Neural progenitor cell (in vitro differentiated cells): ENCODE data around the gene NTM. TPM values are rescaled to one million over a fixed set of nuclear protein-coding genes. Genes with fewer than 3 reads are reported as not detected.

Source experiments
- DNase-seq: peaks from one replicate; pipeline ENCODE4 v3.0.0-alpha.2; 2016; ENCODE audit warnings: low spot score
- H2AFZ ChIP-seq: fragments of 200-600 bp; sonication (generic); replicated peaks from 2 replicates; pipeline ENCODE4 v1.6.1; 2016; ENCODE audit warnings: antibody characterized with exemption
- H3F3A ChIP-seq: fragments of 200-600 bp; sonication (generic); 2 replicates; pipeline ENCODE4 v1.6.1; 2016; ENCODE audit warnings: antibody characterized with exemption, low read depth
- H3K27ac ChIP-seq: fragments of 200-600 bp; sonication (generic); 2 replicates; pipeline ENCODE4 v1.5.1; 2016; ENCODE audit warnings: mild to moderate bottlenecking
- H3K27me3 ChIP-seq: fragments of 200-600 bp; sonication (generic); 2 replicates; pipeline ENCODE4 v1.6.1; 2016; ENCODE audit warnings: mild to moderate bottlenecking, moderate library complexity
- H3K36me3 ChIP-seq: fragments of 200-600 bp; sonication (generic); 2 replicates; pipeline ENCODE4 v1.5.1; 2016
- H3K4me1 ChIP-seq: fragments of 200-600 bp; sonication (generic); 2 replicates; pipeline ENCODE4 v1.6.1; 2016; ENCODE audit warnings: mixed run types
- H3K4me2 ChIP-seq: fragments of 200-600 bp; sonication (generic); 2 replicates; pipeline ENCODE4 v1.6.1; 2016
- H3K4me3 ChIP-seq: fragments of 200-600 bp; sonication (generic); 2 replicates; pipeline ENCODE4 v1.5.1; 2016
- H3K79me2 ChIP-seq: fragments of 200-600 bp; sonication (generic); 2 replicates; pipeline ENCODE4 v1.6.1; 2016; ENCODE audit warnings: low read depth
- H3K9ac ChIP-seq: fragments of 200-600 bp; sonication (generic); 2 replicates; pipeline ENCODE4 v1.6.1; 2016
- H3K9me3 ChIP-seq: fragments of 200-600 bp; sonication (generic); 2 replicates; pipeline ENCODE4 v1.5.1; 2016; ENCODE audit warnings: low read depth
- H4K20me1 ChIP-seq: fragments of 200-600 bp; sonication (generic); 2 replicates; pipeline ENCODE4 v1.6.1; 2016; ENCODE audit warnings: low read depth
- H3K27ac Mint-ChIP-seq: 3 replicates; pipeline ENCODE4 v1.8.0; 2021; ENCODE audit warnings: mixed read lengths
- H3K27me3 Mint-ChIP-seq: 2 replicates; pipeline ENCODE4 v1.8.0; 2022; ENCODE audit warnings: low read depth, mild to moderate bottlenecking, inconsistent platforms, moderate library complexity, mixed read lengths; ENCODE audit not compliant: insufficient read depth
- H3K36me3 Mint-ChIP-seq: 3 replicates; pipeline ENCODE4 v1.8.0; 2021; ENCODE audit warnings: mixed read lengths
- H3K4me1 Mint-ChIP-seq: 3 replicates; pipeline ENCODE4 v1.8.0; 2021; ENCODE audit warnings: mixed read lengths
- H3K4me3 Mint-ChIP-seq: 3 replicates; pipeline ENCODE4 v1.8.0; 2021; ENCODE audit warnings: mild to moderate bottlenecking, moderate library complexity, mixed read lengths
- H3K9me3 Mint-ChIP-seq: 3 replicates; pipeline ENCODE4 v1.8.0; 2020; ENCODE audit warnings: mixed read lengths
- EZH2 ChIP-seq: fragments of 200-600 bp; sonication (generic); IDR thresholded peaks from 2 replicates; pipeline ENCODE4 v1.6.1; 2017; ENCODE audit warnings: antibody characterized with exemption, mild to moderate bottlenecking, moderate library complexity
- EZH2phosphoT487 ChIP-seq: fragments of 200-600 bp; sonication (generic); IDR thresholded peaks from 2 replicates; pipeline ENCODE4 v1.6.1; 2017; ENCODE audit warnings: antibody characterized with exemption
- total RNA-seq: library from RNA; depleted of rRNA; stranded (reverse); fragments of >200 nt; gene quantifications from 2 replicates; pipeline ENCODE4 v1.2.3, GENCODE V29; 2015; ENCODE audit warnings: low replicate concordance
- TF ChIP-seq, protein P1 (sequence below): fragments of 200-600 bp; sonication (generic); IDR thresholded peaks from 2 replicates; pipeline ENCODE4 v1.5.1; 2017; ENCODE audit warnings: antibody characterized with exemption, mild to moderate bottlenecking

NTM gene
- total RNA-seq, 1 donor from 2014 or later = 4.3 TPM

DNA sequence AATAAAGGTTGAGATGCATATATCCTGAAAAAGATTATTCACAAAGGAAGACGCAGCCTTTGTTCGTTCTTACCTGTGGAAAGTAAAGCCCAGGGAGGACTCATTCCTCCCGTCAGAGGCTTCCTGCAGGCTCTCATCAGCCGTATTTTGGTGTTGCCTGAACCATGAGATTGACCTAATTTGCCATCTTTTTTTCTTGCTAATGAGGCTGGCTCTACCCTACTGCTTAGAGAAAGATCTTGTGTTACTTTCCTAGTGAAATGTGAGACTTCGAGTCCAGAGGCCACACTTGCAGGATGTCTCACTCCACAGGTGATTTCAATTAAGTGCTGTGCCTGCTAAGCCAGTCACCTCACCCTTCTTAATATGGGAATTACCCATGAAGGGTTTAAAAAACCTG lies 269.9 kb downstream of the NTM start:
- DNase-seq = no peak
- Mint-ChIP-seq H3K4me1 (peaks cover 19% of the 10 kb centered on the region), H3K27me3 (peaks cover 2% of the 10 kb centered on the region), H3K27ac (no peak overlapping the region), H3K4me3 (no peak overlapping the region), H3K9me3 (no peaks in the 10 kb centered on the region), H3K36me3 (no peaks in the 10 kb centered on the region)
- no peaks in the 10 kb centered on the region for H4K20me1 ChIP-seq
- H3K27me3 ChIP-seq = no peaks in the 10 kb centered on the region
- no peaks in the 10 kb centered on the region for H3K36me3 ChIP-seq
- no peaks in the 10 kb centered on the region for H3K79me2 ChIP-seq
- no peak overlapping the region for H3K9ac ChIP-seq
- H3K4me2 ChIP-seq = peak overlapping the region; percentile 30
- no peak for TF ChIP-seq EZH2
- TF ChIP-seq EZH2phosphoT487 = no peak
- TF ChIP-seq, protein P1, sequence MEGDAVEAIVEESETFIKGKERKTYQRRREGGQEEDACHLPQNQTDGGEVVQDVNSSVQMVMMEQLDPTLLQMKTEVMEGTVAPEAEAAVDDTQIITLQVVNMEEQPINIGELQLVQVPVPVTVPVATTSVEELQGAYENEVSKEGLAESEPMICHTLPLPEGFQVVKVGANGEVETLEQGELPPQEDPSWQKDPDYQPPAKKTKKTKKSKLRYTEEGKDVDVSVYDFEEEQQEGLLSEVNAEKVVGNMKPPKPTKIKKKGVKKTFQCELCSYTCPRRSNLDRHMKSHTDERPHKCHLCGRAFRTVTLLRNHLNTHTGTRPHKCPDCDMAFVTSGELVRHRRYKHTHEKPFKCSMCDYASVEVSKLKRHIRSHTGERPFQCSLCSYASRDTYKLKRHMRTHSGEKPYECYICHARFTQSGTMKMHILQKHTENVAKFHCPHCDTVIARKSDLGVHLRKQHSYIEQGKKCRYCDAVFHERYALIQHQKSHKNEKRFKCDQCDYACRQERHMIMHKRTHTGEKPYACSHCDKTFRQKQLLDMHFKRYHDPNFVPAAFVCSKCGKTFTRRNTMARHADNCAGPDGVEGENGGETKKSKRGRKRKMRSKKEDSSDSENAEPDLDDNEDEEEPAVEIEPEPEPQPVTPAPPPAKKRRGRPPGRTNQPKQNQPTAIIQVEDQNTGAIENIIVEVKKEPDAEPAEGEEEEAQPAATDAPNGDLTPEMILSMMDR = no peak
- H3K27ac ChIP-seq = no peak overlapping the region
- peaks cover 12% of the 10 kb centered on the region for H3F3A ChIP-seq
- no peak overlapping the region for H2AFZ ChIP-seq
- H3K4me3 ChIP-seq = no peak overlapping the region
- H3K9me3 ChIP-seq = no peaks in the 10 kb centered on the region
- H3K4me1 ChIP-seq = peaks cover 22% of the 10 kb centered on the region

DNA sequence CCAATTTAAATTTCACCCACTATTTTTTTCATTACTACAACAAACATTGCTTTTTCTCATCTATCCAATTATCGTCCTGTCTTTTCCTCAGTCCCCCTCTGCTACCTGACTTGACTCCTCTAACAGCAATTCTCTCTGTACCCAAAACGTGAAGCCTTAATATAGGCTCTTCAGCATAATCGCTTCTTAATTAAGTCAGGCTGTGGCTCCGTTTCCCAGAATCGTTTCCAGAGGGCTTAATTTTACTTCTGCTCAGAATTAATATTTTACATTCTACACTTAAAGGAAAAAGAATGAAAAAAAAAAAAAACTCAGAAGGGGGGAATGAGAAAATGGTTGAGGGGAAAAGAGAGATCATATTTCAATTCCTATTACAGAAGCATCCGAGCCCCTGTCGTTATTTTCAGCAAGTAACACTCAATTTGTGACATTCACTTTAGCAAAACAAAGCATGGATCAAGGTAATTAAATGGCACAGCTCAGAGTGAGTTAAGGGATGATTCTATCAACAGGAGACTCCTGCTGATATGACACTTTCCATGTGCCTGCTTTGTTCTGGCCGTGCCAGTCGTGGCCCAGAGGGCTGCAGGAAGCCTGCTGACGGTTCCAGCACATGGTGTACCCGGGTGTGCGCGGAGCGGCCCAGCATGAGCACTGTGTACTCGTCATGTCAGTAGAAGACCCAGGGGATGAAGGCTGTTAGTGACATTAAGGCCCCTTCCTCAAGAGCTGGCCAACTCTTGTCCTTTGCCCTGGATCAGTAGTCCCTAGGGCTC lies 272.5 kb downstream of the NTM start:
- TF ChIP-seq, protein P1 = no peak
- TF ChIP-seq EZH2phosphoT487 (no peak), EZH2 (no peak)
- H3K4me3 Mint-ChIP-seq = no peak overlapping the region
- peak overlapping the region; percentile 72 for H2AFZ ChIP-seq
- no peaks in the 10 kb centered on the region for H3K36me3 ChIP-seq
- H3K4me1 Mint-ChIP-seq = peaks cover 19% of the 10 kb centered on the region
- no peaks in the 10 kb centered on the region for H3K36me3 Mint-ChIP-seq
- no peak overlapping the region for H3K9ac ChIP-seq
- H3K27ac ChIP-seq = no peak overlapping the region
- no peaks in the 10 kb centered on the region for H3K79me2 ChIP-seq
- no peak overlapping the region for H3K27ac Mint-ChIP-seq
- H3K9me3 Mint-ChIP-seq = no peaks in the 10 kb centered on the region
- no peaks in the 10 kb centered on the region for H4K20me1 ChIP-seq
- H3K4me3 ChIP-seq = no peak overlapping the region
- H3F3A ChIP-seq = peaks cover 12% of the 10 kb centered on the region
- no peaks in the 10 kb centered on the region for H3K9me3 ChIP-seq
- DNase-seq = no peak
- H3K27me3 Mint-ChIP-seq = peaks cover 2% of the 10 kb centered on the region
- peaks cover 22% of the 10 kb centered on the region for H3K4me1 ChIP-seq
- no peak overlapping the region for H3K4me2 ChIP-seq
- no peaks in the 10 kb centered on the region for H3K27me3 ChIP-seq

GRCh38 chr11:131644204-131644795 lies 273.9 kb downstream of the NTM start:
- no peak overlapping the region for H3K4me3 ChIP-seq
- H3K79me2 ChIP-seq = no peaks in the 10 kb centered on the region
- no peaks in the 10 kb centered on the region for H4K20me1 ChIP-seq
- H3K36me3 Mint-ChIP-seq = no peaks in the 10 kb centered on the region
- peaks cover 2% of the 10 kb centered on the region for H3K27me3 Mint-ChIP-seq
- H3K9me3 ChIP-seq = no peaks in the 10 kb centered on the region
- no peak for TF ChIP-seq EZH2phosphoT487
- TF ChIP-seq EZH2 = no peak
- TF ChIP-seq, protein P1 = no peak
- H3F3A ChIP-seq = peaks cover 12% of the 10 kb centered on the region
- H3K9ac ChIP-seq = no peak overlapping the region
- no peak overlapping the region for H3K4me3 Mint-ChIP-seq
- no peaks in the 10 kb centered on the region for H3K9me3 Mint-ChIP-seq
- H2AFZ ChIP-seq = no peak overlapping the region
- H3K36me3 ChIP-seq = no peaks in the 10 kb centered on the region
- H3K27ac ChIP-seq = no peak overlapping the region
- H3K27ac Mint-ChIP-seq = no peak overlapping the region
- no peak for DNase-seq
- no peaks in the 10 kb centered on the region for H3K27me3 ChIP-seq
- H3K4me2 ChIP-seq = no peak overlapping the region
- peaks cover 19% of the 10 kb centered on the region for H3K4me1 Mint-ChIP-seq
- H3K4me1 ChIP-seq = peaks cover 22% of the 10 kb centered on the region
